Nephron progenitor cell (in vitro differentiated cells): ENCODE measurements around the gene ERO1B.

Source experiments
- DNase-seq: peaks from one replicate; pipeline ENCODE4 v3.0.0; 2021
- H3K27ac Mint-ChIP-seq: 2 replicates; pipeline ENCODE4 v1.8.0; 2021; ENCODE audit warnings: mild to moderate bottlenecking, moderate library complexity, mixed read lengths
- H3K27me3 Mint-ChIP-seq: 2 replicates; pipeline ENCODE4 v1.8.0; 2021; ENCODE audit warnings: mild to moderate bottlenecking, low read depth, mixed read lengths; ENCODE audit not compliant: poor library complexity
- H3K36me3 Mint-ChIP-seq: 2 replicates; pipeline ENCODE4 v1.8.0; 2021; ENCODE audit warnings: low read depth, mixed read lengths
- H3K4me1 Mint-ChIP-seq: 2 replicates; pipeline ENCODE4 v1.8.0; 2021; ENCODE audit warnings: mixed read lengths
- H3K4me3 Mint-ChIP-seq: 2 replicates; pipeline ENCODE4 v1.8.0; 2021; ENCODE audit warnings: mild to moderate bottlenecking, moderate library complexity, mixed read lengths
- H3K9me3 Mint-ChIP-seq: 2 replicates; pipeline ENCODE4 v1.8.0; 2021; ENCODE audit warnings: mild to moderate bottlenecking, moderate library complexity, mixed read lengths
- TF ChIP-seq, protein P1 (sequence below): fragments of 200-600 bp; sonication (generic); IDR thresholded peaks from 2 replicates; pipeline ENCODE4 v1.5.0; 2021; ENCODE audit warnings: antibody characterized with exemption

ERO1B gene

DNA sequence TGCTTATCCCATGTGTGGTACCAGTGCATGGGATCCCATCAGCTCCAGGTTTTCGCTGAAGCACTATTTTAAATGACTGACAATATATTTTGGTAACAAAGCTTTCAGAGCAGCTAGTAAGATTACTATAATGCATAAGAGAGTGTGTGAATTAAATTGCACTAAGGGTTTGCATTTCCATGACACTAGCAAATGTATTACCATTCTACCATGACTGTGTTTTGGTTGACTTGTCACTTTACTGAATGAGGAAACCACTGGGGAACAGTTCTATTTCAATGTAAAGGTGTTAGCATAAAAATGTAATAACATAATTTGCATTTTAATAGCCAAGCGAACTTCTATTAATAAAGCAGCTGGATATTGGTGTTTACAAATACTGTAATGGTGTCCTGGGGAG lies 31.7 kb upstream of the ERO1B start:
- Mint-ChIP-seq H3K4me3 (no peak overlapping the region), H3K36me3 (no peaks in the 10 kb centered on the region), H3K27me3 (no peaks in the 10 kb centered on the region), H3K9me3 (no peaks in the 10 kb centered on the region), H3K4me1 (no peaks in the 10 kb centered on the region), H3K27ac (no peak overlapping the region)
- no peak for DNase-seq
- TF ChIP-seq, protein P1, sequence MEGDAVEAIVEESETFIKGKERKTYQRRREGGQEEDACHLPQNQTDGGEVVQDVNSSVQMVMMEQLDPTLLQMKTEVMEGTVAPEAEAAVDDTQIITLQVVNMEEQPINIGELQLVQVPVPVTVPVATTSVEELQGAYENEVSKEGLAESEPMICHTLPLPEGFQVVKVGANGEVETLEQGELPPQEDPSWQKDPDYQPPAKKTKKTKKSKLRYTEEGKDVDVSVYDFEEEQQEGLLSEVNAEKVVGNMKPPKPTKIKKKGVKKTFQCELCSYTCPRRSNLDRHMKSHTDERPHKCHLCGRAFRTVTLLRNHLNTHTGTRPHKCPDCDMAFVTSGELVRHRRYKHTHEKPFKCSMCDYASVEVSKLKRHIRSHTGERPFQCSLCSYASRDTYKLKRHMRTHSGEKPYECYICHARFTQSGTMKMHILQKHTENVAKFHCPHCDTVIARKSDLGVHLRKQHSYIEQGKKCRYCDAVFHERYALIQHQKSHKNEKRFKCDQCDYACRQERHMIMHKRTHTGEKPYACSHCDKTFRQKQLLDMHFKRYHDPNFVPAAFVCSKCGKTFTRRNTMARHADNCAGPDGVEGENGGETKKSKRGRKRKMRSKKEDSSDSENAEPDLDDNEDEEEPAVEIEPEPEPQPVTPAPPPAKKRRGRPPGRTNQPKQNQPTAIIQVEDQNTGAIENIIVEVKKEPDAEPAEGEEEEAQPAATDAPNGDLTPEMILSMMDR: no peak

DNA sequence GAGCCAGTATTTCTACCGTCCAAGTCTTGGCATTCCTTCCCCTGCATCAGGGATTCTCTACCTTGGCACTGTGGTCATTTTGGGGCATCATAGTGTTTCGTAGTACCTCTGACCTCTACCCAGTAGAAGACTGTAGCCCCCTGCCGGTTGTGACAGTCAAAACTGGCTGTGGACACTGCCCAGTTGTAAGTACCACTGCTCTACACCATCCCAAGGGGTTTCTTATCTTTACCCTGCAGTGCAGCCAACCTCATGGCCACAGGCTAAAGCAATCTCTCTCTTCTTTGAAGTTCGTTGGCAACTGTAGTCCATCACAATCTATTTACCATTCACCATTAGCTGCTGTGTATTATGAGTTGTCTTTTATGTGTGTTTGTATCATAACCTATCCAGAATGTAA lies 29.3 kb upstream of the ERO1B start:
- H3K36me3 Mint-ChIP-seq: no peaks in the 10 kb centered on the region
- no peaks in the 10 kb centered on the region for H3K27me3 Mint-ChIP-seq
- H3K27ac Mint-ChIP-seq: no peak overlapping the region
- no peak for DNase-seq
- TF ChIP-seq, protein P1: no peak
- H3K4me1 Mint-ChIP-seq: peaks cover 6% of the 10 kb centered on the region
- H3K9me3 Mint-ChIP-seq: no peaks in the 10 kb centered on the region
- H3K4me3 Mint-ChIP-seq: no peak overlapping the region

DNA sequence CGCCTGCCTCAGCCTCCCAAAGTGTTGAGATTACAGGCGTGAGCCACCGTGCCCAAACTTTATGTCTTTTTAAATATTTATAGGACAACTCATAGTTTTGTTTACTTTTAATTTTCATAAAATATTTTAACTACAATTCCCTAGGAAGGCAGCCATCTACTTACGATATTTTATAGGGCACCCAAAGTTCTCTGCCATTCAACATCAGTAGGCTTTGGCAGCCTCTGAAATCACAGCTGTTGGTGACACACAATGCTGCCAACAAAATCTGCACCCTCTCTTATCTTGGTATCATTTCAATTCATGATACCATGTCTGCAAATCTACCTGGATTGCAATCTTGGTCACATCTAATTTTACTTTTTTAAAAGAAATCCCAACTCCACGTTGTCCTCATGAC lies 27.1 kb upstream of the ERO1B start:
- no peak overlapping the region for H3K4me3 Mint-ChIP-seq
- no peaks in the 10 kb centered on the region for H3K9me3 Mint-ChIP-seq
- no peak for DNase-seq
- TF ChIP-seq, protein P1: no peak
- no peaks in the 10 kb centered on the region for H3K36me3 Mint-ChIP-seq
- no peak overlapping the region for H3K27ac Mint-ChIP-seq
- H3K4me1 Mint-ChIP-seq: peaks cover 21% of the 10 kb centered on the region
- no peaks in the 10 kb centered on the region for H3K27me3 Mint-ChIP-seq

DNA sequence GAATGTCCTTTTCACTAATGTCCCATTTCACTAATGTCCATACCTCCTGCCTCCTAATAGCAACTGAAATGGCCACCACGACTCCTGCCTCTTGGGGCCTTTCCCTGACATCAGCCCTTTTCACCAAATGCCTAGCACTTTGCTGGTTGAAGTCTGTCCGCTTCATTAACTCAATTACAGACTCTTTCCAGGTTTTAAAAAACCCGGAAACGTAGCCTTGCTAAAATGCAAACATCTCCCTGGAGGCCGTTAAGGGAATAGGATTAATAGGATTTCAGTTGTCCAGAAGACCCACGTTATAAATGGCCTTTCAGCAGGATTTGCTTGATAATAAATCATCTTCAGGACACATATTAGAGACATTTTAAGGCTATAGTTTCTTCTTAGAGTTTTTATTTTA lies 25.7 kb upstream of the ERO1B start:
- H3K4me3 Mint-ChIP-seq: no peak overlapping the region
- no peaks in the 10 kb centered on the region for H3K27me3 Mint-ChIP-seq
- no peaks in the 10 kb centered on the region for H3K36me3 Mint-ChIP-seq
- no peaks in the 10 kb centered on the region for H3K9me3 Mint-ChIP-seq
- H3K27ac Mint-ChIP-seq: no peak overlapping the region
- TF ChIP-seq, protein P1: no peak
- no peak for DNase-seq
- peaks cover 21% of the 10 kb centered on the region for H3K4me1 Mint-ChIP-seq

DNA sequence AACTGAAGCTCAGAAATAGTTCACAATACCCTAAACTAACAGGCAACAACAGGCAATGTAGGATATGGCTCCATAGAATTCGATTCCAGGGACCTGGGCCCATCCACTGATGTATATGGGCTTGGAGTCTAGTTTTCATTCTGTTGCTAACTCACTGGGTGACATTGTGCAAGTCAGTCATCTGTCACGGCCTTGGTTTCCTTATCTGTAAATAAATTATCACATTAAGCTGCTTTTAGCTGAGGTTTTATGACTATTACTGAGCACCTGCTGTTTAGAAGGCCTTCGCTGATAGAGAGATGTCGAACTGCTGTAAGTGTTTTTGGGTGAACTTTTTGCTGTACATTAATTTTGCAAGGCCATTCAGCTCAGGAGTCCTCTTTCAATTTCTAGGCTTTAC lies 22.9 kb upstream of the ERO1B start:
- TF ChIP-seq, protein P1: no peak
- Mint-ChIP-seq H3K4me3 (no peak overlapping the region), H3K9me3 (peaks cover 12% of the 10 kb centered on the region), H3K27me3 (no peaks in the 10 kb centered on the region), H3K27ac (no peak overlapping the region), H3K36me3 (no peaks in the 10 kb centered on the region), H3K4me1 (peaks cover 21% of the 10 kb centered on the region)
- DNase-seq: no peak

DNA sequence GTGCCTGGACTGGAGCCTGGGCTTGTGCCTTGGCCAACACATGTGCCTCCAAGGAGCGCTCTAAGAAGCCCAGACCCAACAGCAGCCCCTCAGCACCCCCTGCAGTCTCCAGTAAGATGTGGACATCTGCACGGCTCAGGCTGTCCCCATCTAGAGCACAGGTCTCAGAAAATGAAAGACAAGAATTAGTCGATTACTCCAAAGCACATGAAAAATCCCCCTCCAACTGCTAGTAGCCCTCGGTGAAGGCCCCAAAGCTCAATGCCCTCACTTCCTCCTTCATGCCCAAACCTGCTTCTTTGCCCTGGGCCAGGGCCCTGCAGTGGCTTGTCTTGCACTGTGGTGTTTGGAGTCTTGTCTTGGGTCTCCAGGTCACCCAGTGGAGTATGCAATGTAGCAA lies 21.9 kb upstream of the ERO1B start:
- peaks cover 18% of the 10 kb centered on the region for H3K9me3 Mint-ChIP-seq
- no peaks in the 10 kb centered on the region for H3K36me3 Mint-ChIP-seq
- TF ChIP-seq, protein P1: no peak
- H3K27ac Mint-ChIP-seq: no peak overlapping the region
- peaks cover 21% of the 10 kb centered on the region for H3K4me1 Mint-ChIP-seq
- no peaks in the 10 kb centered on the region for H3K27me3 Mint-ChIP-seq
- no peak for DNase-seq
- H3K4me3 Mint-ChIP-seq: no peak overlapping the region
